ENCODE data around the gene OLFML2B. TPM values are rescaled to one million over a fixed set of nuclear protein-coding genes. Genes with fewer than 3 reads are reported as not detected.
"Not testable (repeated sequence)": the region's sequence is repeated elsewhere in the genome, so short reads cannot be mapped to it uniquely, and the experiment has no call there.

Gene OLFML2B
- total and polyA plus RNA-seq, 2 of the 13 experiments (the other 11 are each of a cell fraction or from before 2014, with no cell fraction given): not detected

GRCh38 chr1:162018418-162018817 lies 5.3 kb downstream of the OLFML2B start:
- FAIRE-seq (no peak), ATAC-seq (no peak), DNase-seq (ENCODE audit: low spot score) (no peak)
- Histone ChIP-seq H3K27me3 (ENCODE audit: control insufficient read depth in 1 of 2, insufficient read depth in 2 of 2, low read length in 2 of 2) (peaks cover 3 to 25% of the 10 kb centered on the region in 2 experiments; a peak in 3 of 5 replicates), H3K36me3 (replicated peaks in 1 of 2; ENCODE audit: control insufficient read depth in 1 of 2, insufficient read depth in 2 of 2, low read length in 2 of 2) (no peaks in the 10 kb centered on the region), H3K79me2 (ENCODE audit: insufficient read depth, low read length) (no peaks in the 10 kb centered on the region), H3K4me2 (ENCODE audit: low read depth, low read length) (no peak overlapping the region), H4K20me1 (ENCODE audit: insufficient read depth, low read length) (no peaks in the 10 kb centered on the region), H3K4me3 (replicated peaks in 1 of 3; ENCODE audit: insufficient read depth in 1 of 3, low read depth in 2 of 3, low read length in 3 of 3) (no peak overlapping the region), H2AFZ (ENCODE audit: low read length) (no peak overlapping the region), H3K9ac (ENCODE audit: insufficient read depth, low read depth, low read length) (no peak overlapping the region), H3K27ac (ENCODE audit: extremely low read length, insufficient read depth, low read length) (no peak overlapping the region), H3K9me3 (ENCODE audit: low read length) (no peaks in the 10 kb centered on the region), H3K4me1 (ENCODE audit: insufficient read depth, low read length) (no peaks in the 10 kb centered on the region)
- BruUV-seq (replicated peaks): no TSS peak
- intact Hi-C loops (cut with micrococcal nuclease; ENCODE audit: unreplicated experiment) (no loop called here), in situ Hi-C loops (cut with HindIII; ENCODE audit: extremely low pct_ligation_motif_present, low pct_unique_long_range_greater_than_20kb) (no loop called here)
- no peak for TF ChIP-seq ZNF10 (CRISPR knock-in tag; IDR thresholded peaks at IDR 0.05; ENCODE audit: borderline replicate concordance, low read depth)
- ChIA-PET CTCF (ENCODE audit: low intra/inter-chr PET ratio, low total read pairs) (no interaction called here), POLR2A (no interaction called here)
- WGBS (ENCODE audit: low lambda C conversion rate): 19% methylated on average over 4 of the region's 4 CpGs

DNA sequence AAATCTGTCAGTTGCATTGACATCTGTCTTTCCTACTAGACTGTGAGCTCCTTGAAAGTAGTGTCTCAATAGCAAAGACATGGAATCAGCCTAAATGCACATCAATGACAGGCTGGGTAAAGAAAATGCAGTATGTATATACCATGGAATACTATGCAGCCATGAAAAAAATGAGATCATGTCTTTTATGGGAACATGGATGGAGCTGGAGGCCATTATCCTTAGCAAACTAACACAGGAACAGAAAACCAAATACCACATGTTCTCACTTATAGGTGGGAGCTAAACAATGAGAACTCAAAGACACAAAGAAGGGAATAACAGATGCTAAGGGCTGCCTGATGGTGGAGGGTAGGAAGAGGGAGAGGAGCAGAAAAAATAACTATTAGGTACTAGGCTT lies 5.9 kb downstream of the OLFML2B start:
- H3K27ac ChIP-seq (ENCODE audit: extremely low read length, insufficient read depth, low read length); intact Hi-C loops (cut with micrococcal nuclease; ENCODE audit: unreplicated experiment); in situ Hi-C loops (cut with HindIII; ENCODE audit: extremely low pct_ligation_motif_present, low pct_unique_long_range_greater_than_20kb); H2AFZ ChIP-seq (ENCODE audit: low read length); H4K20me1 ChIP-seq (ENCODE audit: insufficient read depth, low read length); DNase-seq (ENCODE audit: low spot score); H3K4me3 ChIP-seq (replicated peaks in 1 of 3; ENCODE audit: insufficient read depth in 1 of 3, low read depth in 2 of 3, low read length in 3 of 3); POLR2A ChIA-PET; ATAC-seq; BruUV-seq (replicated peaks); FAIRE-seq; CTCF ChIA-PET (ENCODE audit: low intra/inter-chr PET ratio, low total read pairs); H3K36me3 ChIP-seq (replicated peaks in 1 of 2; ENCODE audit: control insufficient read depth in 1 of 2, insufficient read depth in 2 of 2, low read length in 2 of 2); H3K9me3 ChIP-seq (ENCODE audit: low read length); H3K4me1 ChIP-seq (ENCODE audit: insufficient read depth, low read length); H3K4me2 ChIP-seq (ENCODE audit: low read depth, low read length); H3K9ac ChIP-seq (ENCODE audit: insufficient read depth, low read depth, low read length); H3K79me2 ChIP-seq (ENCODE audit: insufficient read depth, low read length): not testable (repeated sequence)
- H3K27me3 ChIP-seq (ENCODE audit: control insufficient read depth in 1 of 2, insufficient read depth in 2 of 2, low read length in 2 of 2): peaks cover 1 to 19% of the 10 kb centered on the region in 2 experiments; a peak in 3 of 5 replicates

DNA sequence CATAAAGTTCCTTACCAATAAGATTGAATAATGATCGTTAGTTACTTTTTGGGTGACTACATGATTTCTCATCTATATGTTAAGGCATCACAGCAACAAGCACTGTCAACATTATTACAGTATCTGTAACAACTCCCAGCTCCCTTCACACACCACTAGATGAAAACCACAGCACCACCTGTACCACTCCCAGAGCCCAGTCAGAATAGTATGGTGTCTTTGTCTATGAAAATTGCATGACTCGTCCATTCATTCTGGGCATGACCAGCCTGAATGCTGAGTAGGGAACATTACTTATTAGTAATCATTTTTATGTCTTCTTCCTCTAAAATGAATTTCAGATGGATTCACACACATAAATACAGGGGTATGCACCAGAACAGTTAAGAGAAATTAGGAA lies 7.0 kb downstream of the OLFML2B start:
- no peak for TF ChIP-seq CBX1 (IDR thresholded peaks at IDR 0.05; ENCODE audit: low read depth)
- no peak for TF ChIP-seq MBNL3 (CRISPR knock-in tag; conservative IDR thresholded peaks at IDR 0.05)
- no peak for TF ChIP-seq MXD4 (CRISPR knock-in tag; IDR thresholded peaks at IDR 0.05)
- no peak overlapping the region for H3K9ac ChIP-seq (ENCODE audit: insufficient read depth, low read depth, low read length)
- 18% methylated on average over 2 of the region's 2 CpGs for WGBS (ENCODE audit: low lambda C conversion rate)
- H2AFZ ChIP-seq (ENCODE audit: low read length): no peak overlapping the region
- H3K9me3 ChIP-seq (ENCODE audit: low read length): no peaks in the 10 kb centered on the region
- BruUV-seq (replicated peaks): no TSS peak
- DNase-seq (ENCODE audit: low spot score): no peak
- ATAC-seq: no peak
- in situ Hi-C loops (cut with HindIII; ENCODE audit: extremely low pct_ligation_motif_present, low pct_unique_long_range_greater_than_20kb): no loop called here
- POLR2A ChIA-PET: no interaction called here
- H3K4me1 ChIP-seq (ENCODE audit: insufficient read depth, low read length): no peaks in the 10 kb centered on the region
- no peaks in the 10 kb centered on the region for H3K36me3 ChIP-seq (replicated peaks in 1 of 2; ENCODE audit: control insufficient read depth in 1 of 2, insufficient read depth in 2 of 2, low read length in 2 of 2)
- no peaks in the 10 kb centered on the region for H3K79me2 ChIP-seq (ENCODE audit: insufficient read depth, low read length)
- peaks cover 0 to 9% of the 10 kb centered on the region in 2 experiments; a peak in 3 of 5 replicates for H3K27me3 ChIP-seq (ENCODE audit: control insufficient read depth in 1 of 2, insufficient read depth in 2 of 2, low read length in 2 of 2)
- H3K27ac ChIP-seq (ENCODE audit: extremely low read length, insufficient read depth, low read length): no peak overlapping the region
- FAIRE-seq: no peak
- H3K4me3 ChIP-seq (replicated peaks in 1 of 3; ENCODE audit: insufficient read depth in 1 of 3, low read depth in 2 of 3, low read length in 3 of 3): no peak overlapping the region
- no peak overlapping the region for H3K4me2 ChIP-seq (ENCODE audit: low read depth, low read length)
- no peaks in the 10 kb centered on the region for H4K20me1 ChIP-seq (ENCODE audit: insufficient read depth, low read length)
- CTCF ChIA-PET (ENCODE audit: low intra/inter-chr PET ratio, low total read pairs): no interaction called here
- intact Hi-C loops (cut with micrococcal nuclease; ENCODE audit: unreplicated experiment): no loop called here
